GM18498 (cell line): ENCODE results near the gene FABP1.

Experiments used
- ATAC-seq: cut with Tn5 transposase; IDR thresholded peaks from one replicate; pipeline ENCODE4 v1.9.1; 2021; ENCODE audit warnings: mild to moderate bottlenecking, moderate library complexity; ENCODE audit not compliant: unreplicated experiment

Gene FABP1

DNA sequence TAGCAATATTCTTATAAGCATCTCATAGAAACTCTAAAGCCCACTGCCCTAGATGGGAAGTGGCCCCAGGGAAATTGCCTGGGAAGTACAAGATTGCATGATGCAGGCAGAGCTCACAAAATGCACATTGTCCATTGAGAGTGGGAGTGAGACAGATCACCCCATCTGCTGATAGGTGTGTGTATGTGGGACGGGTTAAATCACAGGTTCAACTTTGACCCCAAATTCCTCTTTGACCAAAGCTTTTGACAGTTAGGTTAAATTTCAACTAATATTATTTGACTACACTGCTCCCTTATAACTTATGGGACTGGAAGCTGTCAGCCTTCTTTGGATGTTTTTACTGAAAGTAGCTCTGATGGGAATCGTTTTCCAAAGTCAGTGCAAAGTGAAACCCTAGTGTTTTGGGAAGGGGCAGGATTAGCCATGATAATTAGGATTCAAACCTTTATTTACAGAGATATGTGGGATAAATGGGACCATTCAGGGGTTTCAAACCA, 11.4 kb upstream of the FABP1 start:
- no peak for ATAC-seq

DNA sequence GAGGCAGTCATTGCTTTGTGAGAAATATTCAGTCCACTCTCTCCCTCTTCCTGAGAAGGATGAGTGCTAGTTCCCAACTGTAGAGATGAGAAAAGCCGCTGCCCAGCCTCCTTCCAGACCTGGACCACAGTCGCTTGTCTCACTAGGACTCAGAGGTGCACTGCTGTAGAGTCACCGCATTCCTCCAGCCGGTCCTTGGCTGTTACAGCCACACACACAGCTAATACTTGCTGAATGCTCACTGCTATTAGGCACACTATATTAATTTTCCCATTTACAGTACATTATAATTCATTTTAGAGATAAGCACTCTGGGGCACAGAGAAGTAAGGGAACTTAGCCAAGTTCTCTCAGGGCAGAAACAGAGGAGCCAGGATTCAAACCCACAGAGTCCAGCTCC, 10.0 kb upstream of the FABP1 start:
- no peak for ATAC-seq

DNA sequence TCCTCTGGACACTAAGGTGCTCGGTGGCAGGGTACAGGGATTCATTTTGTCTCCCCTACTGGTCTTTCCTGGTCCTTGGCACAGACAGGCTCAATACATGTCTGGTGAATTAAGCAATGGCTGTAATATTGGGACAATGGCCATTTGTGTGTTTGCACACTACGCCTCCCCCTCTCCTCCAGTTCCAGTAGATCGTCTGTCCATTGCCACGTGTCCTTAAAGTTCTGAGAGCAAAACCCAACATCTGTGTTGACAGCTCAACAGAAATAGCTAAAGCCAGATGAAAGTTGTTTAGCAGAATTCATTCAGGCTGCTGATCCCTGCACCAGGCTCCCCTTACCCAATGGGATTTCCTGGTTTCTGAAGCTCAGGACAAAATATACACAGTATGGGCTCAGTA, 9.0 kb upstream of the FABP1 start:
- ATAC-seq = no peak

DNA sequence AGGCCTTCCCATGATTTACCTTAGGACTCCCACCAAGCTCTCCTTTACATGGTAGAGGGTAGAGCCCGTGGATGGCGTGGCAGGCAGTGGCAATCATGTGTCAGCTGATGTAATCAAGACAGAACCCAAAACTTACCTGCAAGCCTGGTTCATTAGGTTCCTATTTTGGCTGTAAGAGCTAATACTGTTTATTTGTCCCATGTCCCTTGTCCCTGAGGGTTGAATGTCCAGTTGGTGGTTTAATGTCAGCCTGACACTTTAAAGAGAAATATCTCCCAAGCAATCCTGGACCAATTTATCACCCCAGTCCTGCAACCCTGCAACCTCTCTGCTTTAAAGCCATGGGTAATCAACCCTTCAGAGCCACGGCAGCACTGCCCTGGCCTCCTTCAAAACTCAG, 6.0 kb upstream of the FABP1 start:
- ATAC-seq = no peak

DNA sequence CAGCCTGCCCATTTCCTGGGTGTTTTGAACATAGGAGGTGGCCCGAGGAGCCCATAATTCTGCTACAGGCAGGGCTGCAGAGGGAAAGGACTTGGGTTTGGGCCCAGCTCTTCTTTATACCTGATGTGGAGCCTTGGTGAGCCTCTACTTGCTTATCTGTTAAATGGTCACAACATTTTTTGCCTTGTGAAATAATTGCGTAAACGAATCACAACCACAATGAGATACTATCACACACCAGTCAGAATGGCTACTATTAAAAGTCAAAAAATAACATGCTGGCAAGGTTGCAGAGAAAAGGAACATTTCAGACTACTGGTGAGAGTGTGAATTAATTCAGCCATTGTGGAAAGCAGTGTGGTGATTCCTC, 4.1 kb upstream of the FABP1 start:
- no peak for ATAC-seq

DNA sequence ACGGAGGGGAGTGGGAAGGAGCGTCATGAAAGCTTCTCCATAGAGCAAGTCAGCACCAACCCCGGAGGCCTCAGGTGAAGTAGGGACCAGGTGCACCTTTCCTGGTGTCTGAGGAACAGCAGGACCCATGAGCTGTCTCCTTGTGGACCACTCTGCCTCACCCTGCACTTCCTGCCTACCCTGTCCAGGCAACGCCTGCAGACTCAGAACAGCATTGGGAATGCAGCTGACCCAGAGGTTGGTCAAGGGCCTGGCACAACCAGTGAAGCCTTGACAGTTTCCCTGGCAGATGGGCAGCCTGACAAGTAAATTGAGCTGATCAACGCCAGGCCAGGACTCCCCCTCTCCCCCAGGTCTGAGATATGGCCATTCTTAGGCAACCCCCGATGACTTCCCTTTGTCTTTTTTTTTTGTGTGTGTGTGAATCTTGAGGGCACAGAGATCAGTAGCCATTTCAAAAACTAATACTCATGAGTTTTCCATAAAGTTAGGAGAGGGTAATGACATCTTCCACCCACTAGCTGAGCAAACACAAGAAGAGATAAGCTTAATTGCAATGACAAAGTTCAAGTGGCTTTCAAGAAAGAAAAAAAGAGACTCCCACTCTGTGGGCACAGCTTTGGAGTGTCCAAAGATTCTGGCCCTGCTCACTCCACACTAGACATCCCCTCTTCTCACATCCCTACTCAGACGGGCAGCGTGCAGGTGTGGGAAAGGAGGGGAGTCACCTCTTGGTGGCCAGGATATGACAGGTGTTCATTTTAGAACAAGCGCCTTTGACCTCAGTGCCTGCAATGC, 3.5 kb upstream of the FABP1 start:
- no peak for ATAC-seq

DNA sequence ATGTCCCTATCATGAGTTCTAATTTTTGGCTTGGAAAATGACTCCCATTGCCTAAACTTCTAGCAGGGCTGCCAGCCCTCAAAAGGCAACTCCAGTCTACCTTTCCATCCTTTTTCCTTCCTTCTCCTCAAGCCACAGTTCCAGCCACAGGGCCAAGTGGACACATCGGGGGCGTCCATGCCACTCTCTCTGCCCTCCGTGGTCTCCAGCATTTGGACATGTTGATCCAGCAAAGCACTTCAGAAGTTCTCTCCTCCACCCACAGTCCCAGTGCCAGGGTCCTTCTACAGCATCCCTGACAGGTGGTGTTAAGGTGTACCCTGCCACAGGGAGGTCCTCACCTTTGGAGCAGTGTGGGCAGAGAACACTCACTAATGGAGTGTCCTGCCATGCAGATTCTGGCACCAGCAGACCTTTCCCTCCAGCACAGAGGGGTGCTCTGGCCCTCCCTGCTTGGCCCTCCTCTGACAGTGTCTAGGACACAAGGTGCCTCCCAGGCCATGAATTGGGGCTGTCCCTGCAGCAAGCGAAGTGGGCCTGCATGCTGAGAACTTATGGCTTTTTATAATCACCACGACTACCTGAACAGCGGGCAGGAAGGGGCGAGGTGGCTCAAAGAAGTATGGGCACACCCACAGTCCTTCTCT, 1.6 kb upstream of the FABP1 start:
- no peak for ATAC-seq

DNA sequence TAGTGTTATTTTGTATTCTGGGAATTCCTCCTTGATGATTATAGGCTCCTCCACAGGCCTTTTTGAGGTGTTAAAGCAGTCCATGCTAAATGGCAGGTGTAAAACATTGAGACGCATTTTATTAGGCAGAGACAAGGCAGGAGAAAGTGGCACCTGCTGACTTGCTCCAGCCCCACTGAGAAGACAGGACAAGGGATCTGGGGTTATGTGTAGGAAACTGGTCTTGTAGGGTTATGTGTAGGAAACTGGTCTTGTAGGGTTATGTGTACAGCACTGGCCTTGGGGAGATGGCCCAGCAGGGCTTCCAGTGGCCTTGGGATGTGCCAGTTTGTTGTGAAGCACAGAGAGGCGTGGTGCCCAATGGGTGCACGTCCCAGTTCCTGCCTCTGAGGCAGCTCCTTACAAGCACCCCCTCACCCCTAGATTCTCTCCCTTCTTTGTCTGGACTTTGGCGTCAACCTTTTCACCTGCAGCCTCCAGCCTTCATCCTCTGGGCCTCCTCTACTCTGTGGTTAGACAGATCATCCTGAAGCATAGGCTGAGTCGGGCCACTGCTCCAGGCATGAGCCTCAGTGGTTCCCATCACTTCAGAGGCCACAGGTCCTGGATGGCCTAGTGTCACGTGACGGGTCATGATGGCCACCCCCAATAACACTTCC, 921 bp upstream of the FABP1 start:
- ATAC-seq = no peak

DNA sequence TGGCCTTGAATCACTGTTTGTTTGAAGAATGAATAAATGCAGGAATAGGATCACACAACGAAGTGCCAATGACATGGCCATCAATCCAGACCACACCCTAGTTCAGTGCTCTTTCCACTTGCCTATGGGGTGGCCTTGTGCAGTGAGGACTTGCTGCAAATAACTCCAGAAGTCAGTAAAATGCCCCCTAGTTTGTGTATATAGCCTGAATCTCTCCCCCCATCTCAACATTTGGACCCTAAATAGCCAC, 299 bp downstream of the FABP1 start:
- ATAC-seq = no peak

DNA sequence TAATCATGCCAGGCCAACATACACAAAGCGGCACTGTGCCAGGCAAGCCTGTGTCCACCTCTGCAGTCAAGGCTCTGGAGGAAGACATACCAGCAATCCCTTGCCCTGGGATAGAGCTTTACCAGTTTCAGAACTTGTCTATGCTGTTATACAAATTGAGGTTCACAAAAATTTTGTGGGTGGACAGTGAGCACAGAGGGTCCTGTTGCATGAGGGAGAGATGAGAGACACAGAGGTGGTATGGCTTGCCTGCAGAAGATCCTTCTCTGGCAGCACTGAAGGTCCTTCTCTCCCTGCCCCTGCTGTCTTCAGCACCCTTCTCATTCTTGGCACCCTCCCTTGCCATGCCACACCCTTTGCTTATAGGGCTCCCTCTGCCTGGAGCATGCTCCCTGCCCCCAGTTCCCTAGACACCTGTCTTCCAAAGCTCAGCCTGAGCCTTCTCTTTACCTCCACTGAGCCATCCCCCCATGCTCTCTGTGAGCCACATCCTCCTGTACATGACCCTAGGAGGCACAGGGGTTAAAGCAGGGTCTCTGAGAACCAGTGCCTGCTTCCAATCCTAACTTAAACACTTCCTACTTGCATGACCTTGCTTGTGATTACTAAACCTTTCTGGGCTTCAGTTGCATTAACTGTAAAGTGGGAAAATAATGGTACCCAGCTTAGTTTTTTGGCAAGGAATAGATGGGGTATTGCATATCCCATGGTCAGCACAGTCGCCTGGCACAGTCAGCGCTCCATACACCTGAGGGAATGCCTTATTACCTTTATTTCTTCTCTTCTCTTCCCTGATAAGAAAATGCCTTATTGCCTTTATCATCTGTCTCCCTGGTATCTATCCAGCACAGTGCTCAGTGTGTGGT, 857 bp downstream of the FABP1 start:
- ATAC-seq = no peak

DNA sequence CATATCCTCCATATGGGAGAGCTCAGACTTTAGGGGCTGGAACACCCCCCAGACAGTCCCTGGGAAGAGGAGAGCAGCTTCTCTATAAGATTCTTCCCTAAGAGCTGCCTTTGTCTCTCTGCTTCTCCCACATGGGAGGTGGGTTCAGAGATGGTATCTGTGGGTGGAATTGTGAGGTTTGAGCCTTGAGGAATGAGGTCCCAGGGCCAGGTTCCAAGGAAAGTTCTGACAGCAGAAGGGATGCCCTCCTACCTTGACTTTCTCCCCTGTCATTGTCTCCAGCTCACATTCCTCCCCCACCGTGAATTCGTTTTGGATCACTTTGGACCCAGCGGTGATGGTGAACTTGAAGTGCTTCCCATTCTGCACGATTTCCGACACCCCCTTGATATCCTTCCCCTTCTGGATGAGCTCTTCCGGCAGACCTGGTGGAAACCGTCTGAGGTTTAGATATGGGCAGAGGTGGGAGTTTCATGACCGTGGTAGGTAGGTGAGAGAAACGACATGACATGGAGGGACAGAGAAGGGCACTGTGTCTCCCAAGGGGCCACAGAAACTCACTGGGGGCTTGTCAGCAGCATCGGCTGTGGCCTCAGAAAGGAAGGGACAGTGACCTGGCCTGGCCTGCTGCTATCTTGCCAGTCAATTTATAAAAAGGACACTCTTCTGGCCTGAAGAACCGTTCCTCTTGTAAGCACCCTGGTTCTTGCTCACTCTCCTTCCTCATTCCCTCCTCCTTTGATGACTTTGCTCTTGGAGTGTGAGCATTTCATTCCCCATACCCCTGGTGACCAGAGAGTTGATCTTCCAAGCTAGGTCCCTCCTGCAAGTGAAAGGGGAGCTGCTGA, 1.7 kb downstream of the FABP1 start:
- ATAC-seq = no peak

DNA sequence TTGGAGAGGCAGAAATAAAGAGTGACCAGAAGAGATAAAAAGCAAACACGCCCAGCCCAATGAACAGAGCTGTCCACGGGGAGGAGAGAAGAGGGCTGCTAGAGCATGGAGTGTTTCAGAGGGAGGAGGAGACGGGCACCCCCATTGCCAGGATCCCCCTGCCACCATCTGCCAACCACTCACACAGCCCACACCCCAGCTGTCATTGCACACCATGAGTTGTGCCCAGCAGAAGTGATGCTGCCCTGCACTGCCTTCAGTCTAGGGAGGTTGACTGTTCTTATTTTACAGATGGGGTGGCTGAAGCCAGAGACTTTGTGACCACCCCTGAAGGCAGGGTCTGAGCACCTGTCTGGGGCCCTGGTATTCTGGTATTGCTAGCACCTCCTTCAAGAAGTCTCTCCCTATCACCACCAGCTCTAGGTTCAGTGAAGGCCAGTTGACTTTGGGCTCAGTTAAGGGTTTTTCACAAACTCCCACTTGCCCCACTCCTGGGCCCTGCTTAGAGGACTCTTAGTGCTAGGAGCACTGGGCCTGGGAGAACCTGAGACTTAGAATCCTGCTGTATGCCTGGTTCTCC, 2.4 kb downstream of the FABP1 start:
- no peak for ATAC-seq

DNA sequence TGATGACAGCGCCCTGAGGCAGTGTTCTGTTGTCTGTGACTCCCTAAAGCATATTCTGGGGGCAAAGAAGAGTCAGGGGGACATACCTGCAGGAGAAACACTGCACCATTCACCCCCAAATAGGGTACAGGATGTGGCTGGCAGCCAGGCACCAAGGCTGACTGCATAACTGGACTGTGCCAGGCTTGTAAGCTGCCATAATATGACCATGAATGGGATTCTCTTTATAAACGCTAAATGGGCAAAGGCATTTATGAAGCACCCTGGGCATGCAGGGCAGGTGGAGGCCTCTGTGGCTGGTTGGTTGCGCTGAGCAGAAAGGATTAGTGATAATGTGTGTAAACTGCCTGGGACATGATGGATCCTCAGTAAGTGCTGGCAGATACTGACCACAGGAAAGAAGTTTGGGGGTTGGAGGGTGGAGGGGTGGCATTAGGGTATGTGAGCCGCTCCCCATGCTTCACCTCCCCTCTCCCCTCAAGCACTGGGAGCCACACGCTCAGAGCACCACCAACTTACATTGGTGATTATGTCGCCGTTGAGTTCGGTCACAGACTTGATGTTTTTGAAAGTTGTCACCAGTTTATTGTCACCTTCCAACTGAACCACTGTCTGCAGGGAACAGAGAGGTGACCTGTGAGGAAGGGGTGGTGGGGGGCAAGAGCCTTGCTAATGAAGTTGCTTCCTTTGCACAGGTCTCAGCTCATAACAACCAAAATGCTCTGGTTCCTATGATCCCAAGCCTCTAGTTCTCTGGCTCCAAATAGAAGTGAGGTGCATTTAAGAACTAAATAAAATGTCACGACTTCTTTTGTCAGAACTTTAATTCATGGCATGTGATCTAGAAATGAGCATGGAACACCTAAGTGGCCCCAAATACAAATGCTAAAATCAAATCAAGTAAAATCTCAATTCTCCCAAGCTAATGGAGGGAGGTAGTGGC, 3.6 kb downstream of the FABP1 start:
- ATAC-seq = no peak

DNA sequence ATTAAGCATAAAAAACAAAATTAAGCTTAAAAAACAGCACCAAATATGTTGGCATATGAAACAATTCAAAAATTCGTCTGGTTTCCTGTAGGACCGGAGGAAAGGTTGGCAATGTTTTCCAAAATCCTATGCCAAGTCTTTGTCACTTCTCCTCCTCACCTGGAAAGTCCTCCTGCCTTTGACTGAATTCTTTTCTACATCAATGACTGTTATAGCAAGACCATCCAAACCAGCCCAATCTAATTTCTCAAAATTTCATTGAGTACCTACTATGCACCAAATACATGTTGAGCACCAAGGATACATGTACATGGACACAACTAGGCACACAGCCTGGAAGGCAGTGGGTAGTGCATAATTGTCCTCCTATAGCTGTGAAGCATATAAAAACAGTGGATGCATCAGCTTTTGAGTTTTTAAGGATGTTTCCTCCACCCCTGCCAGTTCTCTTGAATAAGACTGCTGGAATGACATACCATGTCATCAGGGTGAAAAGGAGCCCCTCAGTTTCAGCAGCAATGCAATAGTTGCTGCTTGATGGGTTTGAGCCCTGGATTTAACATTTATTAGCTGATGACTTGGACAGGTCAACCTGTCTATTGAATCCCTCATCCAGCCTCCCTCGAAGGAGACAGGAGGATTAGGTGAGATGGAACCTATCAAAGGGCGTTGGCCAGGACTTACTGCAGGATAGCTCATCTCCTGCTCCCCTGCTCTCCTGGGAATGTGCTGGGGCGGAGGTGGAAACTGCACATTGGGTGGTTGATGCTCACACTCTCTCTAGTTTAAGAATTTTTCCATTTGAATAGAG, 4.5 kb downstream of the FABP1 start:
- ATAC-seq = no peak

DNA sequence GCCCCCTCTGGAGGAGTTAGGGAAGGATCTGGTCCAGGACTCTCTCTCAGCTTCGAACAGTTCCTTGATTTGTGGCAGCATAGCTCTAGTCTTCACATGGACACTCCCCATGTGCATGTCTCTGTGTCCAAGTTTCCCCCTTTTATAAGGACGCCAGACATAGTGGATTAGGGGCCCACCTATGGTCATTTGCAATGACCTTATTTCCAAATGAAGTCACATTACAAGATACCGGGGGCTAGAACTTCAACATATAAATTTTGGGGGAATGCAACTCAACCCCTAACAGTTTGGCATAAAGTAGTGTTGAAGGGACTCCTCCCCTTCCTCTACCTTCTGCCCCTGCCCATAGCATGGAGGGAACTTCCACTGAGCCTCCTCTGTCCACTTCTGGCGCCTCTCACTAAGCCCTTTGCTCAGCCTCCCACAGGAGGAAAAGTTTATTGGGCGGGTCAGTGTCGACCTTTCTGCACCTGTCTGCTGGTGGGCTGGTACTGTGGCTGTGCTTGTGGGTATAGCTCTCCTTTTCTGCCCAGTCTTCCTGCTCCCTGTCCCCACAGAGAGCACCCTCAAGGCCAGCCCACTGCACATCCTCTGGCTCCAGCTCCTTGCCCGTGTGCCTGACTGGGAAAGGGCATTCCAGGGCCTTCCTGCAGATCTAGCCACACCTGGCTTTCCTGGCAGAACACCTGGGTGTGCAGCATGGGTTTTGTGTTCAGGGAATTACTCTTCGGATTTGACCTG, 5.5 kb downstream of the FABP1 start:
- no peak for ATAC-seq

DNA sequence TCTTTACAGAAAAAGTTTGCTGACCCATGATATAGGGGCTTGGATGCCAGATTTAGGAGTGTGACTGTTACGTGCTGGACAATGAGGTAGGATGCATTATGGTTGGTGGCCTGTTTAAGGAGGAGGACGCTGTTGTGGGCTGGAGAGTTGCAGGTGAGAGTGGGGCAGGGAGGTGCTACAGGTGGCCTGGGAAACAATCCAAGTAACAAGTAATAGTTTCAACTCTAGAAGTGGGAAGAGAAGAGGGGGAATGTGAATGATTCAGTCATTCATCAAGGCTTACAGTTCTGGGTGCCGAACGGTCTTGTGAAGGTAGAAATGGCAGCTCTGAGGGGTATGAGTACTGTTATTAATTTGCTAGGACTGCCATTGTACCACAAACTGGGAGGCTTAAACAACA, 6.2 kb downstream of the FABP1 start:
- ATAC-seq = no peak

DNA sequence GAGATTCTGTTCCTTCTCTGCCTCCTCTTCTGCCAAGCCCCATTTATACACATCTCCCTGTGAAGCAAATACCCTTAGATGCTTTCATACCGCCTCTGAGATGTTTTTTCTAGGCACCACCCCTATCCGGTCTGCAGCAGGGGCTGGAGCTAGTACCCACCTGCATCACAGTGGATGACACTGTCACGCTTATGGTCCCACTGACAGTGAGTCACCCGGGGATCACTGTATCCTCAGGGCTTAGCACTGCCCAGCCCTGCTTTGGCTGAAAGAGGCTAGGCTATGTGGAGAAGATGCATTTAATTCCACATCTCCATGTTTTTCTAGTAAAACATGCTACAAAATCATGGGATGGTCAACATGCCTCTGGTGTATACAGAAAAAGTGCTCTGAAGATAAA, 9.9 kb downstream of the FABP1 start:
- ATAC-seq = no peak
